NCI-H2196 (cell line): ENCODE data around the gene INHA.
A peak's percentile ranks its signal among the peaks of the same experiment; 100 is the strongest.

ENCODE experiments used
- DNase-seq: peaks from one replicate; lab custom pipeline; 2025; ENCODE audit not compliant: unreplicated experiment; lab: John Stamatoyannopoulos, UW

The INHA gene

DNA sequence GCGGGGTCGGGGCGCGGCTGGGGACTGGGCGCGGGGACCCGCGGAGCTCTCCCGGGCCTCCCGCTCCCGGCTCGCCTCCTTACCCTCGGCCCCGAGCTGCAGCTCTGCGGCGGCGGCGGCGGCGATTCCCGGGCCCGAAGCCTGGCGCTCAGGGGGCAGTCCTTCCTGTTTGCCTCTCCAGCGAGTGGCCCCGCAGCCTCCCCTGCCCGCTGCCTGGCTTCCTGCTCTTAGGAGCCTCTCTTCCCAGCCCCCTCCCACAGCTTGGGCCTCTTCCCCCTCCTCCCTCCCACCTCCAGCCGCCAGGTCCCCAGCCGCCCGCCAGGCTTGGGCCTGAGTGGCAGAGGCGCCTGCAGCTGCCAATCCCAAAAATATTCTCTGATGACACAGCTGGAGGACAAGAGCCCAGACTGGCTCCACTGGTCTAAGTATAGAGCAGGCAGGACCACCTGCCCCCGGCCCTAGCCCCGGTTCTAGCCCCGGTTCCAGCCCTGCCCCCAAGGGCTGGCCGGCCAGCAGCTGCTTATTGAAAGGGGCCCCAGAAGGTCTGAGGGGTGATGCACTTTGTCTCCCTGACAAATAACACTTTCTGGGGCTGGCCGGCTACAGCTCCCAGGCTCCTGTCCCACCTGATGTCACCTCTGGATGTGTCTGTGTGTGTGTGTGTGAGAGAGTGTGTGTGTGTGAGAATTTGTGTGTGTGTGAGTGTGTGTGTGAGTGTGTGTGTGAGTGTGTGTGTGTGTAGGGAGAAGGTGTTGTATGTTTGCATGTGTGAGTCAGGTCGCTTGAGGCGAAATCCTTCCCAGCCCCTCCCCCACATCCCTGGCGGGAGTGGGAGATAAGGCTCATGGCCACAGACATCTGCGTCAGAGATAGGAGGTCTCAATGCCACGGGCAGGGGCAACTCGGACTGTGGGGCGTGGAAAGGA, 536 bp upstream of the INHA start, which contains the start of gene OBSL1:
Gene OBSL1 (minus strand): TSS at position 229 of the 926 bp plus-strand sequence. CDS start 307 bp downstream, outside the sequence.
- peak; percentile 66 for DNase-seq

DNA sequence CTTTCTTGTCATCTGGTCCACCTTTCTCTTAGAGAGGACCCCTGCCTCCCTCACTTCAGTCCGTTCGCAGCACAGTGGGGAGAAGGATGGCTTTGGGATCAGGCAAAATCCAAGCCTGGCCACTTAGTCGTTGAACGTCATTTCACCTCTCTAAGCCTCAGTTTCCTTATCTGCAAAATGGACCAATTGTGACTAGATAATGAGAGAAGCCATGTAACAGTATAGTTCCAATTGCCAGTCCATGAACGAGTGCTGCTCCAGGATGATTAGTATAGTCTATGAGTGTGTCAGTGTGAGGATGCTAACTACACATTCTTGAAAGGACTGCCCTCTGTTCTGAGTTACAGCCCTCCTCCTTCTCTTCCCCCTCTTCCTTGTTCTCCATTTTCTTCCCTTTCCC, 1.1 kb downstream of the INHA start:
- no peak for DNase-seq

DNA sequence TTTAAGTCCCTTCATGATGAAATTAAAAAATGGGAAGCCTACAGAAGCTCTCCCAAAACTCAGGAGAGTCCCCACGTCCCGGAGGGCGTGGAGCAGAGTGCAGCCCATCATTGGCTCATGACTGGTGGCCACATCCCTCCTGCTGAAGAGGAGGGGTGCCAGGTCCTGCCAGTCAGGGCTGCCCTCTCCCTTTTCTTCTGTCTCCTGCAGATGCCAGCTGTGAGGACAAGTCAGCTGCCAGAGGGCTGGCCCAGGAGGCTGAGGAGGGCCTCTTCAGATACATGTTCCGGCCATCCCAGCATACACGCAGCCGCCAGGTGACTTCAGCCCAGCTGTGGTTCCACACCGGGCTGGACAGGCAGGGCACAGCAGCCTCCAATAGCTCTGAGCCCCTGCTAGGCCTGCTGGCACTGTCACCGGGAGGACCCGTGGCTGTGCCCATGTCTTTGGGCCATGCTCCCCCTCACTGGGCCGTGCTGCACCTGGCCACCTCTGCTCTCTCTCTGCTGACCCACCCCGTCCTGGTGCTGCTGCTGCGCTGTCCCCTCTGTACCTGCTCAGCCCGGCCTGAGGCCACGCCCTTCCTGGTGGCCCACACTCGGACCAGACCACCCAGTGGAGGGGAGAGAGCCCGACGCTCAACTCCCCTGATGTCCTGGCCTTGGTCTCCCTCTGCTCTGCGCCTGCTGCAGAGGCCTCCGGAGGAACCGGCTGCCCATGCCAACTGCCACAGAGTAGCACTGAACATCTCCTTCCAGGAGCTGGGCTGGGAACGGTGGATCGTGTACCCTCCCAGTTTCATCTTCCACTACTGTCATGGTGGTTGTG, 2.6 kb downstream of the INHA start:
- peak; percentile 86 for DNase-seq

DNA sequence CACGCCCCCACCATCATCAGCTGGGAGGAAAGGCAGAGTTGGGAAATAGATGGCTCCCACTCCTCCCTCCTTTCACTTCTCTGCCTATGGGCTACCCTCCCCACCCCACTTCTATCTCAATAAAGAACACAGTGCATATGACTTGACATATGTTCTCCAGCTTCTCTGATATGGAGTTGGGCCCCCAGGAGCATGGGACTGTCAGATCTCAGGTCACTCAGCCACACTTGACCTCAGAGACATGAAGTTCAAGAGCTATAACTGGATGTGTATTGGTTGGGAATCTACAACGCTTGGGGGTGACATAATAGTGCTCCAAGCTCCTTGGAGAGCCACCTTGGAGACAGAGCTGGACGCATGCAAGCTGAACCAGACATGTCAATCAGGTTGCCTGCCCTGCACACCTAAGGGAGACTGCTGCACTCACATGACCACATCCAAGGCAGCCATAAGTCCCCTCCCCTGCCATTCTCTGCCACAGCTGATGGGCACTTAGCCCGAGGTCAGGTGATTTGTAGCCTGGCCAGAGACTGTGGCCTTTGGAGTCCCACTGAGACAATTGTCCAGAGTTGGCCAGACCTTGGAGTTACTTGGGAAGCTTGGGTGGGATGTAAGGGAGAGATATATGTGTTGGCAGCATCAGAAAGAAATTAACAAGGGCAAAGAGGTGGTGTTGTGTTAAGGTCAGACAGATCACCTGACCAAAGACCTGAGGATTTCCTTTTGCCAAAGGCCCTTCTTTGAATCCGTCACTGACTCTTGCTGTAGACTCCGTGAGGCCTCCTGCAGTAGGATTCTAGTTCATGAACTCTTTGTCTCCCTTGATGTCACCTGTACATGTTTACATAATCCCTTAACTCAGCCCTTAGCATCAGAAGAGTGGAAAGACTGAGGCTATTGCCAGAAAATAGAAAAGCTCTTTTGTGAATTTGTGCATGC, 3.7 kb downstream of the INHA start:
- DNase-seq = no peak

DNA sequence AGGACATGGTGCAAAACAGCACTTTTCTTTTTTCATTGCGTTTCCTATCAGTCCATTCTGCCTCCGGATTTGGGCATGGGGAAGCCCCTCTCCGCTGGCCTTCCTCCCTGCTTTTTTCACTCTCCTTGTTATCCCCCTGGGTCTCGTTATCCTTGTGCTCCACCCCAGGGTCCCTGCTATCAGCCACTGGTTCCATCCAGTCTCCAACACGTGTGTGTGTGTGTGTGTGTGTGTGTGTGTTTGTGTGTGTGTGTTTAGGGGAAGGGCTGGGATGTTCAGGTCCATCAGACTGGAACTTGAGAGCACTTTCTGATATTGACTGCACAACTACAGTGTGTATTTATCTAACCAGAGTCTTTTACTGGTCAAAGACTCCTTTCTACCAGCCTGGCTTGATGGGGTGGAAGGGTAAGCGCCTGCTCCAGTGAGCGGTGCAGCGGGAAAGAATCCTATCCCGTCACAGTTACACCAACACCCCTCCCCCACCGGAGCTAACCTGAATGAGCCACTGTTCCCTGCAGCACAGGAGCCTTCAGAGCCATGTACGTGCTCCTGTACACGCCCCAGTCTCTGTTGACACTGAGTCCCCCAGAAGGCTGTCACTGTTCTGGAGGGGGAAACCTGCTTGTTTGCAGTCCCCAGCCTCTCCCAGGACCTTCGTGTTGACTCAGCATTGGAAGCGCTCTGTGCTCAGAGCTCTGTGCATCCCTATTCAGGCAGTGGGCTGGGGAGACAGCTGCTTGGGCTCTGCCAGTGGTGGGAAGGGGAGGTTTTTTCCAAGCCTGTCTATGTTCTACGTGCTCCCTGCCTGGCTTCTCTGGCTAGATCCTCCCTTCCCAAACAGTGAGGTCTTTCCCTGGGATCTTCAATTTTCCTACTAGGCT, 4.6 kb downstream of the INHA start:
- DNase-seq = no peak

DNA sequence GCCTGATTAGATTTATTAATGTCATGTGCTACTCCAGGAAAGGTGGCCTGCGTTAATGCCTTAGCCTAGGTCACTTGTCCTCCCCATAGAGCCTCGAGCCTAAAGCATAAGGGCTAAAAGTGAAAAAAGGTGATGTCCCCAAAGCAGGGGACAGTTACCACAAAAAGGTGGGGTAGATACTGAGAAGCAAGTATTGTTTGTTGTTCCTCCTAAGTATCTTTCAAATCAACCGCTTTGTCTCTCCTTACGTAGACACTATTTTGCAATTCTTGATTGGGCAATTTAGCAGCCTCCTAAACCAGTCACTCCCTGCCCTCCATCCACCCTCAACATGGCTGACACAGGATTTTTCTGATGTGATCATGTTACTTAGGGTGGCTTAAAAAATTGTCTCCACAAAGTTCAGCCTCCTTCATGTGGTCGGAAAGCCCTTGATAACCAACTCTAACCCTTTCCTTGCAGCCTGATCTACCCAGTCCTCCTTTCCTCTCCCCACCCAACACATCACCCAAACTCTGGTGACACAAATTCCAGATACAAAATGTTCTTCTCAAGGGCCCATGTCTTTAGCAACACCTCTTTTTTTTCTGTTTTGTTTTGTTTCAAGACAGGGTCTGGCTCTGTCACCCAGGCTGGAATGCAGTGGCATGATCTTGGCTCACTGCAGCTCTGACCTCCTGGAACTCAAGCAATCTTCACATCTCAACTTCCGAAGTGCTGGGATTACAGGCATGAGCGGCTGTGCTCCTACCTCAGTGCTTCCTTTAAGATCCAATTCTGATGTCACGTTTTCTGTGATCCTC, 6.9 kb downstream of the INHA start:
- DNase-seq = no peak

DNA sequence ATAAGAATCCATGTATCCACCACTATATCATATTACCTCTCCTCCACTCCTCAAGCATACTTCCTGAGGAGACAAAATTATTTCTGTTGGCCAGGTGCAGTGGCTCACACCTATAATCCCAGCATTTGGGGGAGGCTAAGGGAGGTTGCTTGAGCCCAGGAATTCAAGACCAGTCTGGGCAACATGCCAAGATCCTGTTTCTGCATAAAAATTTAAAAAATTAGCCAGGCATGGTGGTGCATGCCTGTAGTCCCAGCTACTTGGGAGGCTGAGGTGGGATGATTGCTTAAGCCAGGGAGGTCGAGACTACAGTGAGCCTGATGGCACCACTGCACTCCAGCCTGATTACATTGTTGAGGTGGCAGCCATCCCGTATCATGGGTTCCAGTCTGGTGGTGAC, 9.2 kb downstream of the INHA start:
- DNase-seq = no peak

DNA sequence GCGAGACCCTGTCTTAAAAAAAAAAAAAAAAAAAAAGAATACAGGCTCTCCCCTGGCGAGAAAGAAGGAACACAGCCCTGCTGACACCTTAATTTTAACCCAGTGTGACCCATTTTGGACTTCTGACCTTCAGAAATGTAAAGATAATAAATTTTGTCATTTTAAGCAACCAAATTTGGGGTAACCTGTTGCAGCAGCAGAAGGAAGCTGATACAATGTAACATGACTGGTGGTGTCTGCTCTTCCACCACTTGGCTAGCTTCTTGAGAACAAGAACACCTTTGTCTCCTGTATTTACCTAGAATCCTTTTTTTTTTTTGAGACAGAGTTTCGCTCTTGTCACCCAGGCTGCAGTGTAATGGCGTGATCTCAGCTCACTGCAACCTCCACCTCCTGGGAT, 19.0 kb downstream of the INHA start:
- no peak for DNase-seq

DNA sequence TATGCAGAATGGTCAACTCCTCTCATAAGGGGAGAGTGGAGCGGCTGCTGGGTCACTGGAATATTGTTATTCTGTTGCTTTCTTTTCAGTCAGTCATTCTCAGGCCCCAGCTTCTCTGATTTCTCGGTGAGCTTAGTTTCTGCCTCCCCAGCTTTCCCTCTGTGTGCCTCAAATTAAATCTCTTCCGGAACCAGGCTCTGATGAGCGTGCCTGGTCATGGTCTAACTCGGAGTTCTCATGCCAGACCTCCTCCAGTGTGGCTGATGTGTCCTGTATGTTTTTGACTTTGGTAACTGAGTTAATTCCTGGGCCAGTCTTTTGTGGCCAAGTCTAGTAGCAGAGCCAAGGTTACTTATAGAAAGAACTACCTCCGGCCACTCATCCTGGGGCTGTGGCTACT, 20.6 kb downstream of the INHA start:
- DNase-seq = no peak

DNA sequence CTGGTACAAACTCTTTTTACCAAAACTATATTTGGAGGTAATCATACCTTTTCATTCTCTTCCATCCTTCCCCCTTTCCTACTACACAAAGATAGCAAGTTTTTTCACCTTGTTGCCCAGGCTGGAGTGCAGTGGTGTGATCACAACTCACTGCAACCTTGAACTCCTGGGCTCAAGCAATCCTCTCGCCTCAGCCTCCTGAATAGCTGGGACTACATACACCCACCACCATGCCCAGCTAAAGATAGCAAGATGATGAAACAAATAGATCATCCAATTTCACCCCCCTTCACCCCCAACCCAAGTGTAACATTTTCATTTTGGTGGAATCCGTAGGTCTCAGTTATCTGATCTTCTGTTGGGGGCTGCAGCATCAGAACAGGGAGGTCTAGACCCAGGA, 21.0 kb downstream of the INHA start:
- DNase-seq = no peak

DNA sequence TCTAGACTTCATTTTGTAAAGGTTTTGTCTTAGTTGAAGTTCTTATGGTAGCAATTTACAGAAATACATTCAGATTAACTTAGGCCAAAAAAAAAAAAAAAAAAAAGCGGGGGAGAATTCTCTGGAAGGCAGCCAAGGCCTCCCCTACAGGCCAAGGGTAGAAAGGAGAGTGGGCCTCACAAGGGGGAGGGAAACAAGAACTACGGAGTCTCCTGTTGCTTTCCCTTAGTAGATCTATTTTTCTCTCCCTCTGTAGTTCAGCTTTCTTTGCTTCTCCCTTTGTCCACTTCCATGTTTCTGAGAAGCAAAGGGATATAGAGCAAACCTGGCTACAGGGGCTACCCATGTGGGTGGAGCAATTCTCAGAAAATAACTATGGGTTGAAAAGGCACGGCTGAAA, 23.1 kb downstream of the INHA start:
- DNase-seq = no peak

DNA sequence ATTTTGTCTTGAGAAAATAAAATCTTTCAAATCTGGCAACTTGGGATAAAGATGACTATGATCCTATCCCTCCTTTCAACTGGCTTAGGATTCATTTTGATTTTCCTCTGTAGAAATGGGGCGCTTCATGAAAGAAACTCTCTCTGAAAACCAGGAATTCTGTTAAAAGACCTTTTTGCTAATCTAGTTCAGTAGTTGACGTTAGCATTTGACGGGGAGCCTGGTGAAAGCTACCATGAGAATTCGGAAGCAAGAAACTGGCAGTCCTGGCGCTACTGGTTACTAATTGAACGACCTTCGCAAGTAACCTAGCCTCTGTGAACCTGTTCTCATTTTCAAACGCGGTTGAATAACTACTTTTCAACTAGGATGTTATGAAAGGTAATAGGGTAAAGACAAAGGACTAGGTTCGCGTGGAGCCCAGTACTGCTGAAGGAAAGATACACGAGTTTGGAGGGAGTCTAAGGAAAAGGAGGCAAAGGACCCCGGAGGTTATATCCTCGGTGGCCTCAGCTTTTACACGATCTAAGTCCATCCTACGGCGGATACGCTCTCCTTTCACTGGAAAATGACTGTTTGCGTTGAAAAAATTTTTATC, 24.9 kb downstream of the INHA start:
- DNase-seq = no peak

DNA sequence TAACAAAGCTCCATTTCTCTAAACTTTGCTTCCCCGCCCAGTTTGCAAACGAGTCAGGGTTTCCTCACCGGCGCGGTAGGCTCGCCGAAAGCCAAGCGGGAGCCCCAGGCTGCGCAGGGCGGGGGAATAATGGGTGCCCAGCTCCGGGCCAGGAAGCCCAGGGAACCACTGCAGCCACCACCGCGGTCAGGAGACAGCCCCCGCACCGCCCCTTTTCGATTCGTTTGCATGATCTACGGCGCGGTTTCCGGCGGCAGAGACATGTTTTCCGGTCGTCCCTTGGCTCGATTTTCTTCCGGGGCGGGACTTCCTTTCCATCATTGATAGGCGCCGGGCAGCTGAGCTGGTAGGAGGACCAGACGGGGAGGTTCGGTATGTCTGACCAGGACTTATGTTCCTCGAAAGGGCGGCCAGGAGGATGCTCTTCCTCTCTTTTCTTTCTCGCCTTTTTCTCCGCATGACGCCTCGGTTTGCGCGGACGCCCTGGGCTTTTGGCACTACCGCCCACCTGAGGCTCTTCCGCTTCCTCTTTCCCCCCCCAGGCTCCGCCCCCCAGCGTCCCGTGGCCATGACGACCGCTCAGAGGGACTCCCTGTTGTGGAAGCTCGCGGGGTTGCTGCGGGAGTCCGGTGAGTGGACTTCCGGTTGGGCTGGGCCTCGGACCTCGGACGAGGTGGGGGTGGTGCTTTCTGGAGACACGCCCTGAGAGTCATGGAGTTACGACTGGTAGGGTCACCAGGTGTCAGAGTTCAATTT, 25.6 kb downstream of the INHA start, which contains the start of gene STK11IP:
Gene STK11IP (plus strand): TSS at position 306 of the 756 bp plus-strand sequence. CDS start 263 bp downstream, at position 569.
- DNase-seq = peak; percentile 96

DNA sequence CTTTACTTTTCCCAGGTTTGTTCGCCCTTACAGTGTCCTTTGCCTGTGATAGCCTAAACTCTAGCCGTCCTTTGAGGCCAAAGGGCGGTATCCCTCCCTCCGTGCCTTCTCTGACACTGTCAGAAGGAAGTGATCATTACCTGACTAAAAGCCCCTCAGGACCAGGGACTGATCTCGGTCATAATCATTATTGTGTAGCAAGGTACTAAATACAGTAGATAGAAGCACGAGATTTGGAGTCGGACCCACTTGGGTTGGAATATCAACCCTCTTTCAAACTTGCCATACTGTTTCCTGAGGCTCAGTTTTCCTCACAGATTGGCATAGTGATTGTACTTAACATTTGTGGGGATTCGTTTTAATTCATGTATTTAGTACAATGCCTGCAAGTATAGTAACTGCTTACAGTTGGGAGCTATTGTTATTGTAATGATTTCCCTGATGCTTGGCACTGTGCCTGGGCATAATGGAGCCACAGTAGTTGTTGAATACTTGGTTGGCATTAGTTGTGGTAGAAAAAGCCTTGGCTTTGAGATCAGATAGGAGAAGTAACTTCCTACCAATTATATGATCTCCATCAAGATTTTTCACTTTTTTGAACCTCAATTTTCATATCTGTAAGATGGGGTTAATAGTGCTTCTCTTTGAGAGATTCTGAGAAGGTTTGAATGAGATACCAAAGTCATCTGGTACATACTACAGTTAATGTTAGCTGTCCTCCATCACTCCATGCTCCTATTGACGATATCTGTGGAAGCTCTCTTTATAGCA, 26.4 kb downstream of the INHA start:
- peak; percentile 17 for DNase-seq

DNA sequence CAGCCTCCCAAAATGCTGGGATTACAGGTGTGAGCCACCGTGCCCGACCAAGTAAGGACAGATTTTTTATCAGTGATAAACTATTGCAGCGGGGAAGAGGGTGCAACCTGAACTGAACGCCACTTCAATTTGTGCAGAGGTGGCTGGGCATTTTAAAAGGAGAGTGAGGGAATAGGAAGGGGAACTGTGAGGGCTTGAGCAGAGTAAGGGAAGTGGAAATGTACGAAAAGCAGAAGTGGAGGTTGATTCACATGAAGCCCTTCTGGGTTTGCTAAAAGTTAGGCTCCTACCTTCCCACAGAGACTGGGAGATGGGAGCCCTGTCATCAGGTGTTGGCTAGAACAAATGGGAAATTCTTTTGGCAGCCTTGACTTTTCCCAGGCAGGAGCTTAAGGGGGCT, 31.7 kb downstream of the INHA start:
- no peak for DNase-seq

DNA sequence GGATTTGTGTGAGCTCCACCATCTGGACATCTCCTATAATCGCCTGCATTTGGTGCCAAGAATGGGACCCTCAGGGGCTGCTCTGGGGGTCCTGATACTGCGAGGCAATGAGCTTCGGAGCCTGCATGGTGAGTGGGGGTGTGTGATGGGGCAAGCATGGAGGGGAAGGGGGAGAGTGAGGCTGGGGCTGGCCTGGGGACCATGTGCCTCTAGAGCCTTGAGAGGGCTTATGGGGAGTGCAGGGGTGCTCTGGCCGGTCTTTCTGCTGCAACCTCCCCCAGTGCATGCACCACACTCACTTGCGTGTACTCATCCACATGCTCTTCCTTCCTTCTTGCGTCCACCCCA, 33.5 kb downstream of the INHA start:
- DNase-seq = no peak

DNA sequence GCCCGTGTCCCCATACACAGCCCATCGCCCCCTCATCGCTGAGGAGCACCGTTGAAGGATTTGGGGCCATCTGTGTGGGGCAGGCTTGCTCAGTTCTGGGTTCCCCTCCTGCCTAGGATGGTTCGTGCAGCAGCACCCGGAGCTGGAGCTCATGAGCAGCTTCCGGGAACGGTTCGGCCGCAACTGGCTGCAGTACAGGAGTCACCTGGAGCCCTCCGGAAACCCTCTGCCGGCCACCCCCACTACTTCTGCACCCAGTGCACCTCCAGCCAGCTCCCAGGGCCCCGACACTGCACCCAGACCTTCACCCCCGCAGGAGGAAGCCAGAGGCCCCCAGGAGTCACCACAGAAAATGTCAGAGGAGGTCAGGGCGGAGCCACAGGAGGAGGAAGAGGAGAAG, 35.8 kb downstream of the INHA start:
- no peak for DNase-seq
